ENCODE measurements around the gene SLC22A3.
"Not testable (repeated sequence)": the region's sequence is repeated elsewhere in the genome, so short reads cannot be mapped to it uniquely, and the experiment has no call there.

SLC22A3 gene

DNA sequence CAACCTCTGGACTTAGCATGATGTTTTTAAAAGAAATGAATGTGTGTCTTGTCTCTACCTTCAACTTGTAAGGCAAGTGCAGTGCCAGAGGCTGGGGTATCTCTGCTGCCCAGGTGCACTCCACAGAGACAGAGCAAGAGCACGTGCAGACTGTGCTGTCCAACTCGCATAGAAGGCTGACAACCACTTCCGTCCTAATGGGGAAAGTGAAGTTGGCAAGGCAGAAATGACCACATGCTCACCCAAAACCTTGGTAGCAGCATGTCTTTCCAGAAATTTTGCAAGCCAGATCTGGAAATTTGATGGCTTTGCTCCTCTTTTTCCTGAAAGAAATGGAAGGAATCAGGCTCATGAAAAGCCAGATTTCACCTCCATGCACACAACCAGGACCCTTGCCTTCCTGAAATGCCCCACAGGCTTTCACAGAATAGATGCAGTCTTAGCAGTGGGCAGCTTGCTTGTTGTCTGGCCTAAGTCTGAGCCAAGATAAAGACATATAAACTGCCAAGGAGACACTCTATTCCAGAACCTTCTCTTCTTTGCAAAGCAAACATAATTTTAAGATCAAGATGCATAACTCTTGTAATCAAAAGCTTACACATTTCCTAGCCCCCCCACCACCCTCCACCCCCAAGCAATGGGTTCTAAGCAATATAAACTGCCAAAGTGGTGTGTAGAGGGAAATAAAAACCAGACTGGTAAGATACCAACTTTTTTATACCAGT lies 26.8 kb downstream of the SLC22A3 start:
- DNase-seq, result no peak

DNA sequence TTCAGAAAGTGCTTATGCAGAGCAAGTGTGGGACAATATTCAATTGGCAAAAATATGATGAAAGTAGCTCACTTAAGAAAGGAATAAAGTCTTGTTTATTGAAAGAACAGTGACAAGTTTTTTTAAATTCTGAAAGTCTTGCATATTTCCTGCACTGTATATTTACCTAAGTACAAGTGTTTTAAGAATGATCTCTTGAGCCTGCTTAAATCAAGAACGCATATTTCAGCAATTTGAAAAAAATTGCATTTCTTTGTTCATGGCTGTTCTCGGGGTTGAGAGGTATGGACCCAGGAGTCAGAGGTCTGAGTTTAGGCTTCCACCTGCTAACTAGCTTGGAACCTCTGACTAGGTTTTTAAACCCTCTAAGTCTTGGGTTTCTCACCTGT lies 27.4 kb downstream of the SLC22A3 start:
- DNase-seq, result no peak

DNA sequence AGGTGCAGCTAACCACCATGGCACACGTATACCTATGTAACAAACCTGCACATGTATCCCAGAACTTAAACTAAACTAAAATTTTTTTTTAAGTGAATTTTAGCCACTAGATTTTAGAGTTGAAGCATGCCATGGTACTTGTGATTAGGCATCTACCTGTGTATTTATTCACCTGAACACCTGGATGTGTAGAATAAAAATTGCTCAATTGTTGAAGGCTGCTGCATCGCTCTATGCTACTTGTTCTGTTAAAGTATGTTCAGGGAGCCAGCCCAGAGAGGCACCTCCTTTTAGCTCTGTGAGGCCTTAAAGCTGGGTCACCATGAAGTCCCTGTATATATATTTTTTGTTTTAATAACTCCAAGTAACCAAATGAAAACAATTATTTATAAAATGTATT lies 28.3 kb downstream of the SLC22A3 start:
- no peak for DNase-seq

DNA sequence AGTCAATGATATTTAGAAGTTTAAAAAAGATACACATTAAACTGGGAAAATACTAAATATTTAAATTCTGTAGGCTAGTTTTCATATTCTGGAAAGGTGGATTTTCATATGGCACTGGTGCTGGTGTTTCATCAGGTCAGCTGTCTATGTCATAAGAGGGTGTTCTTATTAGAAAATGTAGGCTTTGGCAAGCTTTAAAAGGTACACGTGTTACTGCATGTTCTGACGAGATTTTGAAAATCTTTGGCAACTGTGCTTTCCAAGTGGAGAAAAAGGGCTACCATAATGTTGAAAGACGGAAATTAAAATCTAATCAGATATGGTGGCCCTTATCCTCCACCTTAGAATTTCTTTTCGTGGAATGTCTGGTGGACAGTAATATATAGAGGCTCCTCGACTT lies 30.0 kb downstream of the SLC22A3 start:
- DNase-seq, result no peak

DNA sequence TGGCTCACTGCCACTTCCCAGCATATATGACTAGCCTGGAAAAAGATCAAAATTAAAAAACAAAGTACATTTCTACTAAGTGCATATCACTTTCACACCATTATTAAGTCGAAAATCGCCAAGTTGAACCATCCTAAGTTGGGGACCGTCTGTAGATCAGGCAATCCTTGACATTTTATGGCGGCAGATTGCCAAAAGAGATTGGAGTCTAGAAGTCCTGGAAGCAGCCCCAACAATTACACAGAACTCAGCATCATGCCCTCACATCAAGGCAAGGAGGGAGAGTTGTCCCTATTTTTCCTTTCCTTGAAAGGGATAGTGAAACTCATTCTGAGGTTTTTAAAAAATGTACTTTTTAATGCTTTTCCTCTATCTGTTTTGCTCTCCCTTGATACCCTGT lies 30.7 kb downstream of the SLC22A3 start:
- DNase-seq, result no peak

DNA sequence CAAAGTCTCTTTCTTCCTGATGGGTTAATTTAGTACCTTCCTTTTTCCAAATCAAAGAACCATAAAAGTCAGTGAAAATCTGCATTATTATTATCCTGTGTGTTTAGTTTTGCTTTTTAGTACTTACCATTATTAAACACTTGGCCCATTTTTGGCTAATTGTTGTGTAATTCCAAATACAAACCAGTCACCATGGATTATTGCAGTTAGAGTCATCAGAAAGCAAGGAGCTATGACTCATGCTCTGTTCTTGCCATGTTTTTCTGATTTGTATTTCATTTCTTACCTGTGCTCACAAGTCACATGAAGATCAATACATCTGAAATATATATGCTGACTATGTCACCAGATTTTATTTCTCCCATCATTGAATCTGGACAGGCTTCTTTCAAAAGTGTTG lies 31.3 kb downstream of the SLC22A3 start:
- DNase-seq, result no peak

DNA sequence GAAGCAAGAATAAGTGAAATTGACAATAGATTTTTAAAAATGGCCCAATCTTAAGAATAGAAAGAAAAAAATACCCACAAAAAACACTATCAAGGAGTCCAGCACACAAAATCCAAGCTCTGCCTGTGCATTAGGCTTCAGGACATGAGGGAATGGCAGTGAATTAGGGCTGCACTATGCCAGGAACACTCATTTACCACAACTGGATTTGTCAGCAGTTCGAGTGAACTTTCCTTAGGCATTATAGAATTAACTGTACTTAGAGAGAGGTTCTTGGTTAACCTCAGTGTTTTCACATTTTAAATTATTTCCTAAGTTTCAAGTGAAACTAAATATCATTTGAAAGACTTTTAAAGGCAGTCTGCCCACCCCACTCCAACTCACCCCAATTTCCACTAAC lies 34.8 kb downstream of the SLC22A3 start:
- no peak for DNase-seq

DNA sequence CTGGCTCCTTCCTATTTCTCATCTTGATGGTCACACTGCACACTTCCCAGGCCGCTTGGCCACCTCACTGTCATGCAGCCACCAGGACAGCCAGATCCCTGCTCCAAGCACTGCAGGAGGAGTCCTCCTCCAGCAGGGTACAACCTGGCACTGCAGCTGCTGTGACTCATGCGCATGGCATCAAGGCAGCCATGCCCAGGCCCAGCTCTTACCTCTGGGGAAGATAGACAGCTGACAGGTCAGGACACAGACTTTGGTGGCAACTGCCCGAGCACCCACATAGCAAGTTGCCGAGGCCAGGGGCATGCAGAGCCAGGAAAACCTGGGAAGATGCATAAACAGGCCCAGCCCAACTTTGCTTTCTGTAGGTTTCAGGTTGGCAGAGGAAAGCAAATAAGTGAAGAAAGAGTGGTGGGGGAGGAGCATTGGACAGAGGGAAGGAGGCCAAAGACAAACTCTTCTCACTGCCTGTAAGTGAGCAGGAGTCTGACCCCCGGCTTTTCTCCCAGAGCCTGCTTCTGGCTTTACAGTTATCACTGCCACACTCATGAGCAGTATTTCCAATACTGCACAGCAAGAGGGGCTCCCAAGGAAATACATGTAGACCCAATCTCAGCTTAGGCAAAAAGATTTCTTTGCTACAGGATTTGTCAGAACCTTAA lies 38.8 kb downstream of the SLC22A3 start:
- no peak for DNase-seq

DNA sequence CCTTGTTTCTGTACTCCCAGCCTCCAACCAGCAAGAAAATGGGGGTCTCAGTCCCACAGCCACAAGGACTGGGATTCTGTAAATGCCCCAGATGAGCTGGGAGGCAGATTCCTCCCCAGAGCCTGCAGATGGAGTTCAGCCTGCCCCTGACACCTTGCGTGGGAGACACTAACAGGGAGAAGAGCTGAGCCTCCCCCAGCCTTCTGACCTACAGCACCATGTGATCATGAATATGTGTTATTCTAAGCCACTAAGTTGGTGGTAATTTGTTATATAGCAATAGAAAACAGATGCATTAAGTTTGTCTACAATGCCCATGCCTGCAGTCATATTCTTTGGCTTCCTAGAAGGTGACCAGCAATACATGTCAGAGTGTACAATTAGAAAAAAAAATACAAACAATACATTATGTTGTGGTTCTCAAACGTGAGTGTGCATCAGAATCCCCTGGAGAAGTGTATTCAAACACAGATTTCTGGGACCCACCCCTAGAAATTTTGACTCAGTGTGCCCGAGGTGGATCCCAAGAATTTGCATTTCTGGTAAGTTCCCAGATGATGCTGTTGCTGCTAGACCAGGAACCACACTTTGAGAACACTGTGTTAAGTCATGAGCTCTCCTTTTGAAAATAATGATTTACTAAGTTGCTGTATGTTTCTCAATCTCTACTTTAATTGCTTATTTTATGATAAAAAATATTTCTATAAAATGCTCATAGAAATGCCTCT lies 39.9 kb downstream of the SLC22A3 start:
- DNase-seq, result no peak

DNA sequence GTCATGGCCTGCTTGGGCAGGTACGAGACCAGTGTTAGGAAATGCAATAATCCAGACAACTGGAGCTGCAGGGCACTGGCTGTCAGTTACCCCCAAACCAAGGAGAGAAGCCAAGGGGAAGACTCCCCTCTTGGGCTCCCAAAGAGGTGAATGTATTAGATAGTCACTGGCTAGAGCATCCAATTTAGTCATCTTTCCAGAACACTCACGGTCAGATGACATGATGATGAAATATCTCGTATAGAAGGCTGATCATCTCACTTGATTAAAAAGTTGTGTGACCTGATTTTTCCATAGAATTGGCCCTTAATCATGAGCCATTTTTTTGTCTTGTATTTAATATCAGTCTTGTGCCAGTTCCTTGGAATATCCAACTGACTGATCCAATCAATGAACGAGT lies 40.7 kb downstream of the SLC22A3 start:
- DNase-seq, result no peak

DNA sequence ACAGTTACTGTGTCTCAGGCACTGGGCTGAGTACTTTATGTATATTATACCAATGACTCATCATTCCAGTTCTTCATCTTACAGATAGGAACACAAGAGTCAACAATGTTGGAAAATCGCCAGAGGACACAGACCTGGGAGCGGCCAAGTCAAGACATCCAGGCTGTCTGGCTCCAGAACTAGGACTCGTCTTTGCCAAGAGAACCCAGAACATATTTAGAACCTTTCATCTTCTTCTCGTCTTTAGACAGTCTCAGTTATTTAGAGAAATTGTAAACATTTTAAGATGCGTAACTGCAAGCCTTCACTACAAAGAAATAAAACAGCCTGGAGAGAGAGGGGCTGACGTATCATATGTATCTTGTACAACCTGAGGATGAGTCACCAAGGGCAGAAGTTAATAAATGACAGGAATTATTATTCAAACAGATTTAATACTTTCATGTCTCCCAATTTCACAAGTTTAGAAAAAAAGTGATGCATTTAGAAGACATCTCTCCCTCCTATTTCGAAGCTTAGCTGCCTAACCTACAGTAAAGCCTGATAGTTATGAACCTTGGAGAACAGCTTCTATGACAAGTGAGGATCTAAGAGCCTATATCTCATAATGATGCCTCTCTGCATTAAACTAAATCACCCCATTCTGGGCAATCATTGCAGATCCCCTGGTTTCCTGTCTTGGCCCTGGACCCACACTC lies 43.4 kb downstream of the SLC22A3 start:
- no peak for DNase-seq

DNA sequence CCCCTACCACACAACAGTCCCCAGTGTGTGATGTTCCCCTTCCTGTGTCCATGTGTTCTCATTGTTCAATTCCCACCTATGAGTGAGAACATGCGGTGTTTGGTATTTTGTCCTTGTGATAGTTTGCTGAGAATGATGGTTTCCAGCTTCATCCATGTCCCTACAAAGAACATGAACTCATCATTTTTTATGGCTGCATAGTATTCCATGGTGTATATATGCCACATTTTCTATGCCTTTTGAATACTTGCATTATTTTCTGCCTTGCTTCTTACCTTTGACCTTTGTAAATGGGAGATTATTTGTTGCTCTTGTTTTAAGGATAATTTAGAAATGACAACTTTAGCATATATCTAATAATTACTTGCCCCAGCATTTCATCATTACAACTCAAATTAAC lies 45.3 kb downstream of the SLC22A3 start:
- not testable (repeated sequence) for DNase-seq

DNA sequence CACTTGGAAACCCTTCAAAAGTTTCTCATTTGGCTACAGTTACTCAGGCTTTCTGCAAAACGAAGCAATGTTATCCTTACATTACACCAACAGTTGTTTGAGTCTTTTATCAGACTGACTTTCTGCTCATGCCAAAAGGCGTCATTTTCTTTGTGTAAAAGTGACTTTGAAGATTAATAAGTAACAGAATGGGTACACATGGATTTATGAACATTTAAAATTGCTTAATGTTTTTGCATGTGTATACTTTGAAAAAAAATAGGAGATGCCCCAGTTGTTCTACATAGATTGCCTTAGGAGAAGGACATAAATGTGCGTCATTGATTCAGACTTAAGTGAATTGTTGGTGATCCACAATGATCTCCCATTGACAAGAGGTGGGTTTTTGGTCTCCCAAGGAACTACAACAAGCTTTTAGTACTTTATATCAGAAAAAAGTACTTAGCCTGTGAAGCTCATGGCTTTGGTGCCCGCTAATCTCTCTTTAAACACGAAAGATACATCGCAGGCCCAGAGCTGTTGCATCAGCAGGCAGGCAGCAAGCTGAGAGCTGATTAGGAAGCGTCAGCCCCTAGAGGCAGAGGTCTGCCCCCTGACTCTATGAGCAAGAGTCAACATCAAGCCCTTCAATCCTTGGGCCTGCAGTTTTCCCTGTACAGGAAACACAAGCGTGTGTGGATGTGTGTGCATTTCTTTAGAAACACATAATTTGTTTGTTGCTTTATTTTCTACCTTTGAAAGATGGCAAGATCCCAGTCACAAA lies 45.9 kb downstream of the SLC22A3 start:
- DNase-seq, result no peak

DNA sequence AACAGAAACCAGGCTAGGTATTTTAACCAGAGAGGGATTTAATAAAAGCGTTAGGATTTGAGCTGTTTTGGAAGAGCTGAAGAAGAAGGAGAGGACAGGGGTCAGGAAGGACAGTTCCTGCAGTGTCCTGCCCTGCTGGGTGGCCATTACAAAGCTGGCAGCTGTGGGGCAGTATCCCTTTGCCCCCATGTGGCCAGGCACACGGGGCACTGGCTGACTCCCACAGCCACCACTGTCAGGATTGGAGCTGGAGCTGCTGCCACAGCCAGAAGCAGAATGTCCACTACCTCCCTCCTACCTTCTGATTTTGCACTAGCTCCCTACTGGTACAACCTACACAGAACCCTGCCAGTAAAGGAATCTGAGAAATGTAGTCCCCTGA lies 46.5 kb downstream of the SLC22A3 start:
- no peak for DNase-seq

DNA sequence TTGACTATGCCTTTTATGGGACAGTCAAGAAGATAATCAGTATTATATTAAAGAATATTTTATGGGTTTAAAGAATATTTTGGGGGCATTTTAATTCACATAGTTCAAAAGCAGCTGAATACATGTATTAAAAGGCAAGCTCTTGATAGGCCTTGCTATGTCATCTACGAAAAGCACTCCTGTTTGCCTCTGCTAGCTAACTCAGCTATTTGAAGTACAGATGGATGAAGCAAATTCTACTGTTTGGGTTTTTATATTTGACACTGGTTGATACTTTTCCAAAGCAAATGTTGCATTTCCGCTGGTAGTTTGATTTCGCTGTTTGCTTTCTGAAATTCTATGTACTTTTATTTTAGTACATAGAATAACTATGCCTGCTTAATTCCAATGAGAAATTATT lies 47.0 kb downstream of the SLC22A3 start:
- no peak for DNase-seq

DNA sequence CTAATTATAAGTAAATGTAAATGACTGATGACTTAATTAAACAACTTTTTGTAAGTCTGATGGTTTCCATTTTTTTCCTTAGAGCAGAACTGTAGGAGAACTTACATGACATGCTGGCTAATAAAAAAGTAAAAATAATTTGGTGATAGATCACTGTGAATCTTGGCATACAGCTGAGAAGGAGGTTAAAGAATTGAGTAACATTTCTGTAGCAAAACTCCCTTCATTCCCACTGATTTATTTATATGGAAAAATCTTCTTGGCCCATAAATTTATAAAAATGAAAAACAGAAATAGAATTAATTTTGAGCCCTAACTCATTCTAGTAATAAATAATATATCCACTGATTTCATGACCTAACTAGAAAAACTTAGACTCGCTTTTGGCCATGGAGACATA lies 48.1 kb downstream of the SLC22A3 start:
- no peak for DNase-seq

DNA sequence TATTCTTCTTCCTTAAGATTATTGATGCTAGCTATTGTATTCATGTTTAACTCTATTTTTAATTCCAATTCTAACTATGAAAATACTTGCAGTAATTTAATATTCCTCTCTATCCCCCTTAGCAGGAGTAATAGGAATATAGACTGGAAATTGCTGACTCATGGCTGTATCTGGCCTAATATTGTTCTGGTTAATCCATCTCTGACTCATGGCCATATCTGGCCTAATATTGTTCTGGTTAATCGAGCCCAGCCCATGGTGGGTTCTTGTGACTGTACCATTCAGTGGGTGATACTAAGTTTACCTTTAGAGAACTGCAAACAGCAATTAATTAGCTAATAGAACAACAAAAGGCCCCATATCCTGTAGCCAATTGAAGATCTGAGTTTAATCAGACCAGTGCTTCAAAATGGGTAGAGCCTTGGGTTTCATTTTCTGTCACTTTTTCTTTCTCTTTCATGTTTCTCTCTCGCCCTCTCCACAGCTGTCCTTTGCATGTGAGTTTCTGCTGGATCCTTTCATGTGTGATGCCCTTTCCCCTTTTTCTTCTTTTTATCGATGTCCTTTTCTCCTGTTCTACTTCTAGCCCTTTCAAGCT lies 50.6 kb downstream of the SLC22A3 start:
- DNase-seq, result no peak

DNA sequence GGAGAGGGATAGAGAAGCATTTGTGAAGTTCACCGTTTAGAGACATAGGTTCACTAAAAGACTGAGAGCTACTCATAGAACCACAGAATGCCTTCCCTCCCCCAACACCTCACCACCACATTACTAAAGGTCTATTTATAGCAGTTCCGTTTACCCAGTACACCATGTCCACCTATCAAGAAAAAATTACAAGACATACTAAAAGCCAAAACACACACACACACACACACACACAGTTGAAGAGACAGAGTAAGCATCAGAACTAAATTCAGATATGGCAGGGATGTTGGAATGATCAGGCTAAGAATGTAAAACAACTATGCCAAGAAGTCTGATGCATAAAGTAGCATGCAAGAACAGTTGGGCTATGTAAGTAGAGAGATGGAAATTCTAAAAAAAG lies 52.3 kb downstream of the SLC22A3 start:
- DNase-seq, result no peak

DNA sequence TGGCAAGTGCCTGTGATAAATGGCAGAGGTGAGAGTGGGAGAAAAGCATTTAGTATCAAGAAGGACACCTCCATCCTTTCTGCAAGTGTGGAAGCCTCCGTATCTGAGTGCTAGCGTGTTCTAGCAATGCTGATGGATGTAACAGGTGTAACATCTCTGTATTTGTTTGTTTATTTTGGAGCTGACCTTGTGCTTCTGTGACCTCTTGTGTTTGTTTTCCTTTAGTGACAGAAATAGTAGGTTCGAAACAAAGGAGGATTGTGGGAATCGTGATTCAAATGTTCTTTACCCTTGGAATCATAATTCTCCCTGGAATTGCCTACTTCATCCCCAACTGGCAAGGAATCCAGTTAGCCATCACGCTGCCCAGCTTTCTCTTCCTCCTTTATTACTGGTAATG lies 60.4 kb downstream of the SLC22A3 start:
- DNase-seq, result no peak

DNA sequence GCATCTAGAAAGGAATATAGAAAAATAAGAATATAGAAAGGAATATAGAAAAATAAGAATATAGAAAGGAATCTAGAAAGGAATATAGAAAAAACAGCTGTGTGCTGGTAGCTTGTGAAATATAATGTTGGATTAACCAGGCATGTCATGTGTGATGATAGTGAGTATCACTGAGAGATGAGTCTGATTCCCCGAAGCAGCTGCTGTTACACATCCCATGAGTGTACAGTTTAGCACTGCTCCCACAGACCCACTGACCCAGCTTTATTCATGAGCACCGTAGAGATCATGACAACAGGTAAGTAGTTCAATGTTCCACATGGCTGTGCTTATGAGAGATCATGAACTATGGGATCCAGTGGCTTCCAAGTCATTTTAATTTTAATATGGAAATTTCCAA lies 64.8 kb downstream of the SLC22A3 start:
- DNase-seq, result no peak

DNA sequence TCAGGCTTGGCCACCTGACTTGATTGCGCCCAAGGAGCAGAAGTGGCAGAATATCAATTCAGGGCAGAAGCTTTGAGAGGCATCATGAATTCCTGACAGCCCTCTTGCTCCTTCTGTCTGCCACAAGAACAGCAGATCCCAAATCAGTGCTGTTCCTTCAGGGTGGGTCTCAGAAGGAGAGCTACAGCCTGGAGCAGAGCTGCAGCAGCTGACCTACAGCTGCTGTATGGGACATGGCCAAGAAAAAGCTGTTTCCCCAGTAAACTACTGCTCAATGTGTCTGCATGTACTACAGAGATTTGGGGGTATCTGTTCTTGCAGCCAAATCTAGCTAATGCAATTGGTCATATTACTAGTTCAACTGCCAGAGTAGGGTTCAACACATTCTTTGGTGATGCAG lies 69.0 kb downstream of the SLC22A3 start:
- no peak for DNase-seq

DNA sequence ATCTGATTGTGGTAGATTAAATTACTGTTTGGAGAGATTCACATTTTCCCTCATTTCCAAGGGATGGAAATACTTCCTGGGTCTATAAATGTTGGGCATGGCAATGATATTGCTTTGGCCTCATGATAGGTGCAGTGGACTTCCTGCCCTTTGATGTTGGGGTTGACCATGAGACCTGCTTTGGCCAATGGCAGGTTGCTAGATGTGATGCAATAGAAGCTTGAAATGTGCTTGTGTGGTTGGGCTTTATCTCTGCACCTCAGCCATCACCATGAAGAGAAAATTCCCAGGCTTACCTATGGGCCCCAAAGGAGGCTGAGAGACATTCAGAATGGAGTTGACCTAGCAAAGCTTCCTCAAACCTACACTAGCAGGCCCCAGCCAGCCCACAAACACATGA lies 69.4 kb downstream of the SLC22A3 start:
- no peak for DNase-seq

DNA sequence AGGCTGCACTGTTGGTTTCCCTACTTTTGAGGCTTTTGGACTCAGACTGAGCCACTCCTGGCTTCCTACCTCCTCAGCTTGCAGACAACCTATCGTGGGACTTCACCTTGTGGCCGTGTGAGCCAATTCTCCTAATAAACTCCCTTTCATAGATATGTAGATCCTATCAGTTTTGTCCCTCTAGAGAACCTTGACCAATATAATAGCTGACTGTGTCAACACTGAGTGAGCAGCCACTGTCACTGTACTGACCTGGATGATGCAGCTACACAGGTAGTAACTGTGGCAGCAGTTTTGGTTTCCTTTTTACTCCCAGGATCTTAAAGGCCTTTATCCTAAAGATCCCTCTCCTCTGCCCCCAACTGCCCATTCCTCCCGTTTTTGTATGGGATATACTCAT lies 70.2 kb downstream of the SLC22A3 start:
- no peak for DNase-seq

Data from NCI-H2107 (cell line).